Neural cell (in vitro differentiated cells): ENCODE results near the gene CDHR2. TPM values are rescaled to one million over a fixed set of nuclear protein-coding genes. Genes with fewer than 3 reads are reported as not detected.

Source experiments
- H2AFZ ChIP-seq: fragments of 200-600, 300-800 bp; sonication (generic), shearing (Covaris generic); 2 replicates; pipeline ENCODE4 v1.6.0; 2014; ENCODE audit warnings: low read depth, mild to moderate bottlenecking, antibody characterized with exemption, low read length, moderate library complexity
- H3F3A ChIP-seq: fragments of 200-600 bp; shearing (Covaris generic); 2 replicates; pipeline ENCODE4 v1.6.1; 2016; ENCODE audit warnings: mild to moderate bottlenecking, moderate library complexity, mixed read lengths, antibody characterized with exemption, low read length; ENCODE audit not compliant: insufficient read depth, poor library complexity, severe bottlenecking
- H3K27ac ChIP-seq: fragments of 200-600, 300-800 bp; sonication (generic), shearing (Covaris generic); 2 replicates; pipeline ENCODE4 v1.5.1; 2014; ENCODE audit warnings: mild to moderate bottlenecking, low read length, moderate library complexity
- H3K27me3 ChIP-seq: fragments of 300-800, 200-600 bp; sonication (generic), shearing (Covaris generic); 2 replicates; pipeline ENCODE4 v1.6.0; 2014; ENCODE audit warnings: mild to moderate bottlenecking, low read depth, low read length, moderate library complexity; ENCODE audit not compliant: insufficient read depth
- H3K36me3 ChIP-seq: fragments of 300-800, 200-600 bp; sonication (generic), shearing (Covaris generic); 2 replicates; pipeline ENCODE4 v1.5.1; 2014; ENCODE audit warnings: mild to moderate bottlenecking, antibody characterized with exemption, low read length, moderate library complexity; ENCODE audit not compliant: insufficient read depth
- H3K4me2 ChIP-seq: fragments of 300-800, 200-600 bp; sonication (generic), shearing (Covaris generic); 2 replicates; pipeline ENCODE4 v1.6.0; 2014; ENCODE audit warnings: mild to moderate bottlenecking, low read length
- H3K4me3 ChIP-seq: fragments of 300-800, 200-600 bp; sonication (generic), shearing (Covaris generic); 2 replicates; pipeline ENCODE4 v1.5.1; 2014; ENCODE audit warnings: mild to moderate bottlenecking, low read length, moderate library complexity
- H3K79me2 ChIP-seq: fragments of 200-600 bp; shearing (Covaris generic); replicated peaks from 2 replicates; pipeline ENCODE4 v1.6.0; 2014; ENCODE audit warnings: mild to moderate bottlenecking, low read length, moderate library complexity; ENCODE audit not compliant: insufficient read depth
- H3K9ac ChIP-seq: fragments of 300-800, 200-600 bp; sonication (generic), shearing (Covaris generic); 2 replicates; pipeline ENCODE4 v1.6.1; 2016; ENCODE audit warnings: mild to moderate bottlenecking, low read length, mixed read lengths
- H3K9me2 ChIP-seq: fragments of 200-600 bp; shearing (Covaris generic); 2 replicates; pipeline ENCODE4 v1.6.1; 2016; ENCODE audit warnings: mild to moderate bottlenecking, low read length, mixed read lengths; ENCODE audit not compliant: insufficient read depth
- H3K9me3 ChIP-seq: fragments of 200-600, 300-800 bp; sonication (generic), shearing (Covaris generic); 2 replicates; pipeline ENCODE4 v1.6.1; 2016; ENCODE audit warnings: mild to moderate bottlenecking, mixed run types, low read length, moderate library complexity, mixed read lengths
- H4K20me1 ChIP-seq: fragments of 200-600 bp; shearing (Covaris generic); 2 replicates; pipeline ENCODE4 v1.6.1; 2016; ENCODE audit warnings: mild to moderate bottlenecking, mixed run types; ENCODE audit not compliant: insufficient read depth
- EP300 ChIP-seq: fragments of 450-650 bp; conservative IDR thresholded peaks from 2 replicates; pipeline ENCODE4 v1.6.1; 2014; ENCODE audit warnings: antibody characterized with exemption, mild to moderate bottlenecking, moderate library complexity; ENCODE audit not compliant: poor library complexity, severe bottlenecking
- EZH2 ChIP-seq: fragments of 200-600, 300-800 bp; shearing (Covaris generic), sonication (generic); IDR thresholded peaks from 2 replicates; pipeline ENCODE4 v1.6.1; 2014; ENCODE audit warnings: antibody characterized with exemption, low read length, borderline replicate concordance, mild to moderate bottlenecking; ENCODE audit not compliant: insufficient read depth, poor library complexity, severe bottlenecking
- MXI1 ChIP-seq: fragments of 450-650 bp; conservative IDR thresholded peaks from 2 replicates; pipeline ENCODE4 v1.6.1; 2014; ENCODE audit warnings: antibody characterized with exemption, mild to moderate bottlenecking; ENCODE audit not compliant: poor library complexity, severe bottlenecking
- POLR2AphosphoS5 ChIP-seq: IDR thresholded peaks from 2 replicates; pipeline ENCODE4 v1.6.1; 2012
- RAD21 ChIP-seq: fragments of 450-650 bp; conservative IDR thresholded peaks from 2 replicates; pipeline ENCODE4 v1.6.1; 2014; ENCODE audit warnings: antibody characterized with exemption, mild to moderate bottlenecking, moderate library complexity
- SMC3 ChIP-seq: fragments of 450-650 bp; conservative IDR thresholded peaks from 2 replicates; pipeline ENCODE4 v1.6.1; 2014; ENCODE audit warnings: antibody characterized with exemption, mild to moderate bottlenecking, moderate library complexity; ENCODE audit not compliant: poor library complexity
- TAF1 ChIP-seq: IDR thresholded peaks from 2 replicates; pipeline ENCODE4 v1.6.1; 2012; ENCODE audit warnings: low read depth
- polyA plus RNA-seq: library from polyadenylated mRNA; depleted of rRNA; stranded (reverse); fragments of >200 nt; gene quantifications from 2 replicates; pipeline ENCODE4 v1.2.3, GENCODE V29; 2014
- TF ChIP-seq, protein P1 (sequence below): fragments of 450-650 bp; IDR thresholded peaks from 2 replicates; pipeline ENCODE4 v1.5.1; 2014; ENCODE audit warnings: antibody characterized with exemption, mild to moderate bottlenecking, moderate library complexity; ENCODE audit not compliant: poor library complexity, severe bottlenecking
- TF ChIP-seq, protein P2 (sequence below): IDR thresholded peaks from 2 replicates; pipeline ENCODE4 v1.6.1; 2012; ENCODE audit warnings: borderline replicate concordance

CDHR2 gene
- polyA plus RNA-seq, 1 donor from 2014 or later, result 1.0 TPM

DNA sequence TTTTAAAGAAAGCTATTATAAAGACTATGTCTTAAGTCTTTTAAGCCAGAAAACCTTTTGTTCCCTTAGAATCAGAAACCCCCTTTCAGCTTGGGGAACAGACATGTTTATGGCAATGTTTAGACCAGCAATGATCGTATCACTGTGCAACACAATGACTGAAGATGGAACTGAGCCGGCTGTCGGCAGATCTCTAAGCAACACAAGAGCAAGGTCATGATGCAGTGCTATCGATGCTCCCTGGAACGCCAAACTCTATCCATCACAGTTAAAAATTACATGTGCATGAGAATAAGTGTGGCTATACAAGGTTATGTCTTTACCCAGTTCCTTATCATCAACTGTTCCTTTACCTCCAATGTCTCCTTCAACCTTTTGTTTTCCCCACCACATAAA lies 10.2 kb upstream of the CDHR2 start:
- Histone ChIP-seq H3K9me2 (no peaks in the 10 kb centered on the region), H2AFZ (no peak overlapping the region), H3K36me3 (no peaks in the 10 kb centered on the region), H3F3A (no peaks in the 10 kb centered on the region), H3K27ac (peak overlapping the region; percentile 99), H3K9ac (no peak overlapping the region), H3K9me3 (no peaks in the 10 kb centered on the region), H3K79me2 (peaks cover 30% of the 10 kb centered on the region), H3K4me3 (no peak overlapping the region), H4K20me1 (peaks cover 6% of the 10 kb centered on the region), H3K4me2 (no peak overlapping the region), H3K27me3 (no peaks in the 10 kb centered on the region)
- TF ChIP-seq EP300 (no peak), TAF1 (no peak), POLR2AphosphoS5 (no peak), SMC3 (no peak), RAD21 (no peak), MXI1 (no peak), EZH2 (no peak)
- TF ChIP-seq, protein P1, sequence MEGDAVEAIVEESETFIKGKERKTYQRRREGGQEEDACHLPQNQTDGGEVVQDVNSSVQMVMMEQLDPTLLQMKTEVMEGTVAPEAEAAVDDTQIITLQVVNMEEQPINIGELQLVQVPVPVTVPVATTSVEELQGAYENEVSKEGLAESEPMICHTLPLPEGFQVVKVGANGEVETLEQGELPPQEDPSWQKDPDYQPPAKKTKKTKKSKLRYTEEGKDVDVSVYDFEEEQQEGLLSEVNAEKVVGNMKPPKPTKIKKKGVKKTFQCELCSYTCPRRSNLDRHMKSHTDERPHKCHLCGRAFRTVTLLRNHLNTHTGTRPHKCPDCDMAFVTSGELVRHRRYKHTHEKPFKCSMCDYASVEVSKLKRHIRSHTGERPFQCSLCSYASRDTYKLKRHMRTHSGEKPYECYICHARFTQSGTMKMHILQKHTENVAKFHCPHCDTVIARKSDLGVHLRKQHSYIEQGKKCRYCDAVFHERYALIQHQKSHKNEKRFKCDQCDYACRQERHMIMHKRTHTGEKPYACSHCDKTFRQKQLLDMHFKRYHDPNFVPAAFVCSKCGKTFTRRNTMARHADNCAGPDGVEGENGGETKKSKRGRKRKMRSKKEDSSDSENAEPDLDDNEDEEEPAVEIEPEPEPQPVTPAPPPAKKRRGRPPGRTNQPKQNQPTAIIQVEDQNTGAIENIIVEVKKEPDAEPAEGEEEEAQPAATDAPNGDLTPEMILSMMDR, result no peak
- TF ChIP-seq, protein P2, sequence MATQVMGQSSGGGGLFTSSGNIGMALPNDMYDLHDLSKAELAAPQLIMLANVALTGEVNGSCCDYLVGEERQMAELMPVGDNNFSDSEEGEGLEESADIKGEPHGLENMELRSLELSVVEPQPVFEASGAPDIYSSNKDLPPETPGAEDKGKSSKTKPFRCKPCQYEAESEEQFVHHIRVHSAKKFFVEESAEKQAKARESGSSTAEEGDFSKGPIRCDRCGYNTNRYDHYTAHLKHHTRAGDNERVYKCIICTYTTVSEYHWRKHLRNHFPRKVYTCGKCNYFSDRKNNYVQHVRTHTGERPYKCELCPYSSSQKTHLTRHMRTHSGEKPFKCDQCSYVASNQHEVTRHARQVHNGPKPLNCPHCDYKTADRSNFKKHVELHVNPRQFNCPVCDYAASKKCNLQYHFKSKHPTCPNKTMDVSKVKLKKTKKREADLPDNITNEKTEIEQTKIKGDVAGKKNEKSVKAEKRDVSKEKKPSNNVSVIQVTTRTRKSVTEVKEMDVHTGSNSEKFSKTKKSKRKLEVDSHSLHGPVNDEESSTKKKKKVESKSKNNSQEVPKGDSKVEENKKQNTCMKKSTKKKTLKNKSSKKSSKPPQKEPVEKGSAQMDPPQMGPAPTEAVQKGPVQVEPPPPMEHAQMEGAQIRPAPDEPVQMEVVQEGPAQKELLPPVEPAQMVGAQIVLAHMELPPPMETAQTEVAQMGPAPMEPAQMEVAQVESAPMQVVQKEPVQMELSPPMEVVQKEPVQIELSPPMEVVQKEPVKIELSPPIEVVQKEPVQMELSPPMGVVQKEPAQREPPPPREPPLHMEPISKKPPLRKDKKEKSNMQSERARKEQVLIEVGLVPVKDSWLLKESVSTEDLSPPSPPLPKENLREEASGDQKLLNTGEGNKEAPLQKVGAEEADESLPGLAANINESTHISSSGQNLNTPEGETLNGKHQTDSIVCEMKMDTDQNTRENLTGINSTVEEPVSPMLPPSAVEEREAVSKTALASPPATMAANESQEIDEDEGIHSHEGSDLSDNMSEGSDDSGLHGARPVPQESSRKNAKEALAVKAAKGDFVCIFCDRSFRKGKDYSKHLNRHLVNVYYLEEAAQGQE, result no peak

DNA sequence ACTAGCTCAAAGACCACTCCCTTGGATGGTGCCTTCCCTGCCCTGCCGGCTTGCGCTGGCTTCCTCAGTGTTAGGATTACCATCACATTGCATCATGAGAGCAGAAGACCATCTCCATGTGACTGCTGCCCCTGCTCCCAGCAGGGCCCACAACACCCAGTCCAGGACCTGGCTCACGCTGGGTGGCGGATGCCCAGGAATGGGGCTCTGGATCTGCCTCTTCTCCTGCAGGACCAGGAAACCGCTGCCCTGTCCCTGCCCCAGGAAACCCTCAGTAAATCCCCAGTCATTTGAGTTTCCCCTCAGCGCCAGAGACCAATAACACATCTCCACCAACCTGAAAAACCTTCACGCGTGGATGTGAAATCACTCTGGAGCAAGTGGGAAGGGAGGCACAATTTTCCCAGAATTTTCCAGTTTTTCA lies 8.7 kb upstream of the CDHR2 start:
- H4K20me1 ChIP-seq, result no peaks in the 10 kb centered on the region
- no peak overlapping the region for H2AFZ ChIP-seq
- no peaks in the 10 kb centered on the region for H3K36me3 ChIP-seq
- H3K9ac ChIP-seq, result no peak overlapping the region
- no peak overlapping the region for H3K27ac ChIP-seq
- no peaks in the 10 kb centered on the region for H3K9me2 ChIP-seq
- TF ChIP-seq TAF1 (no peak), EZH2 (no peak), SMC3 (no peak), EP300 (no peak), MXI1 (no peak), POLR2AphosphoS5 (no peak), RAD21 (no peak)
- TF ChIP-seq, protein P2, result no peak
- TF ChIP-seq, protein P1, result no peak
- H3K4me3 ChIP-seq, result no peak overlapping the region
- H3K9me3 ChIP-seq, result no peaks in the 10 kb centered on the region
- no peak overlapping the region for H3K4me2 ChIP-seq
- H3K27me3 ChIP-seq, result no peaks in the 10 kb centered on the region
- H3F3A ChIP-seq, result no peaks in the 10 kb centered on the region
- peaks cover 15% of the 10 kb centered on the region for H3K79me2 ChIP-seq
